Fibroblast of lung (primary cell): ENCODE measurements around the gene RBM38. TPM values are rescaled to one million over a fixed set of nuclear protein-coding genes. Genes with fewer than 3 reads are reported as not detected.

ENCODE experiments used
- DNase-seq, 2 donors: peaks; one replicate each; pipeline versions ENCODE4 v3.0.0 to v3.0.0-alpha.2; 2010; ENCODE audit warnings: low read depth in 2 of 2
- H2AFZ ChIP-seq: 2 replicates; pipeline ENCODE4 v1.5.1; 2012; ENCODE audit warnings: low read length, control low read depth, inconsistent platforms
- H3K27ac ChIP-seq: 2 replicates; pipeline ENCODE4 v1.5.1; 2011; ENCODE audit warnings: low read length, control low read depth; ENCODE audit not compliant: insufficient read depth
- H3K27me3 ChIP-seq: 2 replicates; pipeline ENCODE4 v1.5.1; 2011; ENCODE audit warnings: mild to moderate bottlenecking, low read length; ENCODE audit not compliant: control insufficient read depth, insufficient read depth
- H3K36me3 ChIP-seq: 2 replicates; pipeline ENCODE4 v1.5.1; 2011; ENCODE audit warnings: low read length; ENCODE audit not compliant: control insufficient read depth, insufficient read depth
- H3K4me1 ChIP-seq: 2 replicates; pipeline ENCODE4 v1.5.1; 2011; ENCODE audit warnings: low read length; ENCODE audit not compliant: control insufficient read depth, insufficient read depth; ENCODE audit errors: extremely low read depth
- H3K4me2 ChIP-seq: 2 replicates; pipeline ENCODE4 v1.5.1; 2011; ENCODE audit warnings: low read length, control low read depth; ENCODE audit not compliant: insufficient read depth; ENCODE audit errors: extremely low read depth
- H3K4me3 ChIP-seq, 4 experiments: fragments of 200-600 bp in 1 of 4; sonication (generic) in 1 of 4; replicated peaks in 1 of 4; 2 replicates each; pipeline ENCODE4 v1.5.1; 2011 to 2016; ENCODE audit warnings: low read length in 4 of 4, low read depth in 3 of 4, mild to moderate bottlenecking in 3 of 4, control low read depth in 2 of 4, inconsistent platforms in 1 of 4, mixed read lengths in 1 of 4; ENCODE audit not compliant: insufficient read depth in 1 of 4; ENCODE audit errors: control extremely low read depth in 1 of 4
- H3K79me2 ChIP-seq: 2 replicates; pipeline ENCODE4 v1.5.1; 2012; ENCODE audit warnings: mild to moderate bottlenecking, low read length, inconsistent platforms; ENCODE audit not compliant: control insufficient read depth, insufficient read depth
- H3K9ac ChIP-seq: 2 replicates; pipeline ENCODE4 v1.5.1; 2011; ENCODE audit warnings: mild to moderate bottlenecking, low read length, control low read depth; ENCODE audit not compliant: insufficient read depth
- H3K9me3 ChIP-seq: 2 replicates; pipeline ENCODE4 v1.5.1; 2012; ENCODE audit warnings: low read depth, low read length; ENCODE audit not compliant: control insufficient read depth, insufficient read depth
- H4K20me1 ChIP-seq: 2 replicates; pipeline ENCODE4 v1.5.1; 2011; ENCODE audit warnings: low read length; ENCODE audit not compliant: control insufficient read depth, insufficient read depth; ENCODE audit errors: extremely low read depth
- EZH2 ChIP-seq: IDR thresholded peaks from 2 replicates; pipeline ENCODE4 v1.5.1; 2012; ENCODE audit warnings: low read length, control low read depth, mild to moderate bottlenecking; ENCODE audit errors: missing control alignments
- polyA plus RNA-seq, 2 donors: library from polyadenylated mRNA; depleted of rRNA in 1 of 2; stranded (reverse) in 1 of 2; unstranded in 1 of 2; fragments of >200 nt; gene quantifications; 2 replicates each; pipeline ENCODE4 v1.2.1, GENCODE V29; 2011 to 2012; ENCODE audit warnings: missing spikeins in 1 of 2
- total RNA-seq: library from RNA; depleted of rRNA; stranded (reverse); fragments of >200 nt; gene quantifications from 2 replicates; pipeline ENCODE4 v1.2.1, GENCODE V29; 2014
- TF ChIP-seq, protein P1 (sequence below), 2 donors: IDR thresholded peaks in 1 of 2; conservative IDR thresholded peaks in 1 of 2; 1 replicate in 1 of 2; 2 replicates in 1 of 2; pipeline ENCODE4 v1.5.1; 2011 to 2012; ENCODE audit warnings: low read length in 2 of 2, control low read depth in 1 of 2, inconsistent platforms in 1 of 2, low read depth in 1 of 2, mild to moderate bottlenecking in 1 of 2

Gene RBM38
- total and polyA plus RNA-seq, 2 donors (not counting 1 experiment from before 2014, with no cell fraction given), result 3.9 to 7.9 TPM

DNA sequence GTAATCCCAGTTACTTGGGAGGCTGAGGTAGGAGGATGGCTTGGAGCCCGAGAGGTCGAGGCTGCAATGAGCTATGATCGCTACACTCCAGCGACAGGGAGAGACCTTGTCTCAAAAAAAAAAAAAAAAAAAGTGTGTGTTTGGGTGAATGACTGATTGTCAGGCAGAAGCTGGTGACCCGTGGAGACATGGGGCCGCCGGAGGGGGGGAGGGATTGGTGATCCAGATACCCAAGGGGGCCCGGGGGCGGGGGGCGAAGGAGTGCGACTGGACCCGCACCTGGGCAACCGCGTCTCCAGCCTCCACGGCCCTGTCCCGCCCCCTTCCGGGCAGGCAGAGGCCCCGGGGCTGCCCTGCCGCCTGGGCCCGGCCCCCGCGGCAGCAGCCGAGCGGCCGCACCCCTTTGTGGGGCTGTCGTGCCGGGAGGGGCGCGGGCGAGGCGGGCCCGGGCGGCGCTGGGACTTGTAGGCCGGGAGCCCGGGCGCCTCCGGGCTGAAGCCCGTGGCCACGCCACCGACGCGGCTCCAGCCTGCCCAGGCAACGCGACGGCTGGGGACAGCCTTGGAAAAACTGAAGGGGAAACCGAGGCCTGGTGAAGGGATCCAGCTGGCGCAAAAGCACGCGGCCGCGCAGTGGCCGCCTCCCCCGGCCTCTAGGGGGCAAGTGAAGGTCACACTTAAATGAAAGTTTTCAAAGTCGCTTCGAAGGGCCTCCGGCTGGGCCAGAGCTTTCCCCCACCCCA lies 2.1 kb upstream of the RBM38 start:
- no peaks in the 10 kb centered on the region for H3K9me3 ChIP-seq
- no peak for TF ChIP-seq EZH2
- TF ChIP-seq, protein P1, sequence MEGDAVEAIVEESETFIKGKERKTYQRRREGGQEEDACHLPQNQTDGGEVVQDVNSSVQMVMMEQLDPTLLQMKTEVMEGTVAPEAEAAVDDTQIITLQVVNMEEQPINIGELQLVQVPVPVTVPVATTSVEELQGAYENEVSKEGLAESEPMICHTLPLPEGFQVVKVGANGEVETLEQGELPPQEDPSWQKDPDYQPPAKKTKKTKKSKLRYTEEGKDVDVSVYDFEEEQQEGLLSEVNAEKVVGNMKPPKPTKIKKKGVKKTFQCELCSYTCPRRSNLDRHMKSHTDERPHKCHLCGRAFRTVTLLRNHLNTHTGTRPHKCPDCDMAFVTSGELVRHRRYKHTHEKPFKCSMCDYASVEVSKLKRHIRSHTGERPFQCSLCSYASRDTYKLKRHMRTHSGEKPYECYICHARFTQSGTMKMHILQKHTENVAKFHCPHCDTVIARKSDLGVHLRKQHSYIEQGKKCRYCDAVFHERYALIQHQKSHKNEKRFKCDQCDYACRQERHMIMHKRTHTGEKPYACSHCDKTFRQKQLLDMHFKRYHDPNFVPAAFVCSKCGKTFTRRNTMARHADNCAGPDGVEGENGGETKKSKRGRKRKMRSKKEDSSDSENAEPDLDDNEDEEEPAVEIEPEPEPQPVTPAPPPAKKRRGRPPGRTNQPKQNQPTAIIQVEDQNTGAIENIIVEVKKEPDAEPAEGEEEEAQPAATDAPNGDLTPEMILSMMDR (conservative IDR thresholded peaks at IDR 0.05 in 1 of 2, IDR thresholded peaks at IDR 0.05 in 1 of 2; ENCODE audit: low read depth in 1 of 2, low read length in 2 of 2), result peak; percentile 19 to 22
- no peaks in the 10 kb centered on the region for H3K27me3 ChIP-seq
- no peak overlapping the region for H3K9ac ChIP-seq
- no peaks in the 10 kb centered on the region for H3K79me2 ChIP-seq
- H3K4me3 ChIP-seq, result peak overlapping the region in 1 of 4 experiments; percentile 44
- H3K4me2 ChIP-seq, result no peak overlapping the region
- H2AFZ ChIP-seq, result peak overlapping the region; percentile 8
- no peaks in the 10 kb centered on the region for H3K36me3 ChIP-seq
- H3K27ac ChIP-seq, result no peak overlapping the region
- no peaks in the 10 kb centered on the region for H4K20me1 ChIP-seq
- DNase-seq, result peak; percentile 65 to 67
- no peaks in the 10 kb centered on the region for H3K4me1 ChIP-seq

DNA sequence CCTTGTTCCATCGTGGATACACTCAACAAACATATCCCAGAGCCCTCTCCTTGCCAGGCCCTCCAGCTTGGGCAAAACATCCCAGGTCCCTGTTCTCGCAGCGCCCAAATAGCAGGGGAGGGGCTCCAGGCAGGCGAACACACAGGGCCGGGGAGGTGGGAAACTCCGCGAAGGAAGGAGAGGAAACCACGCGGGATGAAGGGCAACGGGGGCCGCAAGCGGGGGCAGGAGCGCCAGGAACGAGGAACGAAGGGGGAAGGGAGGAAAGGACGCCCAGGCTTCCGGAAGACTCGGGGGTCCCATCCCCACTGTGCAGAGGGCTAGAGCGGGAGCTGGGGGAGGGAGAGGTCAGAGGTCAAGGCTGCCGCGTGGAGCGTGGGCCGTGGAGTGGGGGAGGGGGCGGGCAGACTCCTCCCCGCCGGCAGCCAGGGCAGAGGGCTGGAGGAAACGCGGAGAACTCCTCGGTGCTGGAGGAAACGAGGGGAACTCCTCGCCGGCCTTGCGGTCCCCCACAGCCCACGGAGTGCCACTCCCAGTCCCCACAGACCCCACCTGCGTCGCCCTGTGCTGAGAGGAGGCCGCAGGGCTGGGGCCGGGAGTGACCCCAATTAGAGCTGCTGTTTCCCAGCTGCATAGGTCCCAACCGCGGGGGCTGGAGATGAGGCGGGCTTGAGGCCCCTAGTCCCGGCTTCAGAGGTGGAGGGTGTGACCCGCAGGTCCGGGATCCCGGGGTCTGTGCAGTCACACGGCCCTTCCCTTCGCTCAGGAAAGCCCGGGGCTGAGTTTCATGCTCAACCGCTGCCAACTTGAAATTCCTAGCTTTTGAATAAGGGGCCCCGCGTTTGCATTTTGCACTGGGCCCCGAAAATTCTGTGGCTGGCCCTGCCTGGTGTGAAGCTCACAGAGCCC lies 1.2 kb upstream of the RBM38 start:
- Histone ChIP-seq H3K9me3 (no peaks in the 10 kb centered on the region), H3K79me2 (no peaks in the 10 kb centered on the region), H3K4me3 (peak overlapping the region in 1 of 4 experiments; percentile 44), H3K9ac (no peak overlapping the region), H3K4me2 (no peak overlapping the region), H3K27me3 (no peaks in the 10 kb centered on the region), H3K27ac (no peak overlapping the region), H3K4me1 (no peaks in the 10 kb centered on the region), H3K36me3 (no peaks in the 10 kb centered on the region), H2AFZ (peak overlapping the region; percentile 8), H4K20me1 (no peaks in the 10 kb centered on the region)
- no peak for DNase-seq
- TF ChIP-seq, protein P1 (conservative IDR thresholded peaks at IDR 0.05 in 1 of 2, IDR thresholded peaks at IDR 0.05 in 1 of 2; ENCODE audit: low read depth in 1 of 2, low read length in 2 of 2), result no peak
- no peak for TF ChIP-seq EZH2
